H1 (cell line): Measurements from ENCODE around the gene XCL1. TPM values are rescaled to one million over a fixed set of nuclear protein-coding genes. Genes with fewer than 3 reads are reported as not detected.

Experiments
- CHD1 ChIP-seq: IDR thresholded peaks from 2 replicates; pipeline ENCODE4 v1.6.1; 2012; ENCODE audit warnings: low read depth, low read length, improper control_type of control experiment
- POLR2A ChIP-seq, 2 experiments: IDR thresholded peaks; 1 replicate in 1 of 2; 2 replicates in 1 of 2; pipeline ENCODE4 v1.6.1; 2011; ENCODE audit warnings: low read depth in 2 of 2, low read length in 2 of 2, mild to moderate bottlenecking in 2 of 2; ENCODE audit errors: control extremely low read depth in 1 of 2
- TEAD4 ChIP-seq: IDR thresholded peaks from 2 replicates; pipeline ENCODE4 v1.6.1; 2012; ENCODE audit warnings: low read depth, low read length, inconsistent platforms, mixed read lengths
- polyA plus RNA-seq, 7 experiments: library from polyadenylated mRNA; depleted of rRNA in 3 of 7; stranded (reverse) in 5 of 7; unstranded in 2 of 7; fragments of >200 nt in 5 of 7; fragments of 200-250 nt in 2 of 7; gene quantifications; 1 replicate in 5 of 7; 2 replicates in 1 of 7; 4 replicates in 1 of 7; pipeline versions ENCODE4 v1.2.1 to v1.2.3, GENCODE V29; 2011 to 2013; ENCODE audit warnings: missing spikeins in 2 of 7, mixed read lengths in 2 of 7
- total RNA-seq: library from RNA; stranded (reverse); fragmentation: NEBNext Ultra II Directional; extraction: Animal tissue kit (Norgen Biotek cat#: 25700); gene quantifications from 2 replicates; pipeline ENCODE4 v1.2.1, GENCODE V29; 2021
- TF ChIP-seq, protein P1 (sequence below): fragments of 300-600 bp; sonication (generic); IDR thresholded peaks from 2 replicates; pipeline ENCODE4 v1.7.1; 2012; ENCODE audit warnings: low read length, moderate library complexity, mild to moderate bottlenecking, inconsistent platforms; ENCODE audit not compliant: insufficient replicate concordance
- TF ChIP-seq, protein P2 (sequence below): IDR thresholded peaks from 2 replicates; pipeline ENCODE4 v1.6.1; 2011; ENCODE audit warnings: low read length, improper control_type of control experiment

The XCL1 gene
- total and polyA plus RNA-seq, 2 of the 8 experiments (the other 6 are each of a cell fraction or from before 2014, with no cell fraction given) = 0.39 to 0.63 TPM

DNA sequence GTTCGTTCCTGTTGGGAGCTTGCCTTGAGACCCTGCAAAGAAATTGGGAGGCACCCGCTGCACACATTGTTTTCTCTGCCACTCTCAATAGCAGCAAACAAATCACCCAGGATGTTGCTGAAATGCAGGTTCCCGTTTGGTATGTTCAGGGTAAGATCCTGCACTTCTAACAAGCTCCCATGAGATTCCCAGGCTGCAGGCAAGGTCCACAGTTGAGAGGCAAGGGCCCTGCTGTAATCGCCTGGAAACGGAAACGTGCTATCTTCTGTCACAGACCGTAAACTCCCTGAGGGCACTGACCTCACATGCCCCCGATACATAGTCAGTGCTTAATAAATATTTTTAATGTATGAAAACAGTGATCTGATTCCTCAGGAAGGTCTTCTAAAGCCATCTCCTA lies 37.8 kb downstream of the XCL1 start (continued):
- TF ChIP-seq TEAD4 (no peak), POLR2A (IDR thresholded peaks at IDR 0.05; ENCODE audit: control extremely low read depth in 1 of 2, low read depth in 2 of 2, low read length in 2 of 2) (no peak), CHD1 (no peak)
- TF ChIP-seq, protein P1, sequence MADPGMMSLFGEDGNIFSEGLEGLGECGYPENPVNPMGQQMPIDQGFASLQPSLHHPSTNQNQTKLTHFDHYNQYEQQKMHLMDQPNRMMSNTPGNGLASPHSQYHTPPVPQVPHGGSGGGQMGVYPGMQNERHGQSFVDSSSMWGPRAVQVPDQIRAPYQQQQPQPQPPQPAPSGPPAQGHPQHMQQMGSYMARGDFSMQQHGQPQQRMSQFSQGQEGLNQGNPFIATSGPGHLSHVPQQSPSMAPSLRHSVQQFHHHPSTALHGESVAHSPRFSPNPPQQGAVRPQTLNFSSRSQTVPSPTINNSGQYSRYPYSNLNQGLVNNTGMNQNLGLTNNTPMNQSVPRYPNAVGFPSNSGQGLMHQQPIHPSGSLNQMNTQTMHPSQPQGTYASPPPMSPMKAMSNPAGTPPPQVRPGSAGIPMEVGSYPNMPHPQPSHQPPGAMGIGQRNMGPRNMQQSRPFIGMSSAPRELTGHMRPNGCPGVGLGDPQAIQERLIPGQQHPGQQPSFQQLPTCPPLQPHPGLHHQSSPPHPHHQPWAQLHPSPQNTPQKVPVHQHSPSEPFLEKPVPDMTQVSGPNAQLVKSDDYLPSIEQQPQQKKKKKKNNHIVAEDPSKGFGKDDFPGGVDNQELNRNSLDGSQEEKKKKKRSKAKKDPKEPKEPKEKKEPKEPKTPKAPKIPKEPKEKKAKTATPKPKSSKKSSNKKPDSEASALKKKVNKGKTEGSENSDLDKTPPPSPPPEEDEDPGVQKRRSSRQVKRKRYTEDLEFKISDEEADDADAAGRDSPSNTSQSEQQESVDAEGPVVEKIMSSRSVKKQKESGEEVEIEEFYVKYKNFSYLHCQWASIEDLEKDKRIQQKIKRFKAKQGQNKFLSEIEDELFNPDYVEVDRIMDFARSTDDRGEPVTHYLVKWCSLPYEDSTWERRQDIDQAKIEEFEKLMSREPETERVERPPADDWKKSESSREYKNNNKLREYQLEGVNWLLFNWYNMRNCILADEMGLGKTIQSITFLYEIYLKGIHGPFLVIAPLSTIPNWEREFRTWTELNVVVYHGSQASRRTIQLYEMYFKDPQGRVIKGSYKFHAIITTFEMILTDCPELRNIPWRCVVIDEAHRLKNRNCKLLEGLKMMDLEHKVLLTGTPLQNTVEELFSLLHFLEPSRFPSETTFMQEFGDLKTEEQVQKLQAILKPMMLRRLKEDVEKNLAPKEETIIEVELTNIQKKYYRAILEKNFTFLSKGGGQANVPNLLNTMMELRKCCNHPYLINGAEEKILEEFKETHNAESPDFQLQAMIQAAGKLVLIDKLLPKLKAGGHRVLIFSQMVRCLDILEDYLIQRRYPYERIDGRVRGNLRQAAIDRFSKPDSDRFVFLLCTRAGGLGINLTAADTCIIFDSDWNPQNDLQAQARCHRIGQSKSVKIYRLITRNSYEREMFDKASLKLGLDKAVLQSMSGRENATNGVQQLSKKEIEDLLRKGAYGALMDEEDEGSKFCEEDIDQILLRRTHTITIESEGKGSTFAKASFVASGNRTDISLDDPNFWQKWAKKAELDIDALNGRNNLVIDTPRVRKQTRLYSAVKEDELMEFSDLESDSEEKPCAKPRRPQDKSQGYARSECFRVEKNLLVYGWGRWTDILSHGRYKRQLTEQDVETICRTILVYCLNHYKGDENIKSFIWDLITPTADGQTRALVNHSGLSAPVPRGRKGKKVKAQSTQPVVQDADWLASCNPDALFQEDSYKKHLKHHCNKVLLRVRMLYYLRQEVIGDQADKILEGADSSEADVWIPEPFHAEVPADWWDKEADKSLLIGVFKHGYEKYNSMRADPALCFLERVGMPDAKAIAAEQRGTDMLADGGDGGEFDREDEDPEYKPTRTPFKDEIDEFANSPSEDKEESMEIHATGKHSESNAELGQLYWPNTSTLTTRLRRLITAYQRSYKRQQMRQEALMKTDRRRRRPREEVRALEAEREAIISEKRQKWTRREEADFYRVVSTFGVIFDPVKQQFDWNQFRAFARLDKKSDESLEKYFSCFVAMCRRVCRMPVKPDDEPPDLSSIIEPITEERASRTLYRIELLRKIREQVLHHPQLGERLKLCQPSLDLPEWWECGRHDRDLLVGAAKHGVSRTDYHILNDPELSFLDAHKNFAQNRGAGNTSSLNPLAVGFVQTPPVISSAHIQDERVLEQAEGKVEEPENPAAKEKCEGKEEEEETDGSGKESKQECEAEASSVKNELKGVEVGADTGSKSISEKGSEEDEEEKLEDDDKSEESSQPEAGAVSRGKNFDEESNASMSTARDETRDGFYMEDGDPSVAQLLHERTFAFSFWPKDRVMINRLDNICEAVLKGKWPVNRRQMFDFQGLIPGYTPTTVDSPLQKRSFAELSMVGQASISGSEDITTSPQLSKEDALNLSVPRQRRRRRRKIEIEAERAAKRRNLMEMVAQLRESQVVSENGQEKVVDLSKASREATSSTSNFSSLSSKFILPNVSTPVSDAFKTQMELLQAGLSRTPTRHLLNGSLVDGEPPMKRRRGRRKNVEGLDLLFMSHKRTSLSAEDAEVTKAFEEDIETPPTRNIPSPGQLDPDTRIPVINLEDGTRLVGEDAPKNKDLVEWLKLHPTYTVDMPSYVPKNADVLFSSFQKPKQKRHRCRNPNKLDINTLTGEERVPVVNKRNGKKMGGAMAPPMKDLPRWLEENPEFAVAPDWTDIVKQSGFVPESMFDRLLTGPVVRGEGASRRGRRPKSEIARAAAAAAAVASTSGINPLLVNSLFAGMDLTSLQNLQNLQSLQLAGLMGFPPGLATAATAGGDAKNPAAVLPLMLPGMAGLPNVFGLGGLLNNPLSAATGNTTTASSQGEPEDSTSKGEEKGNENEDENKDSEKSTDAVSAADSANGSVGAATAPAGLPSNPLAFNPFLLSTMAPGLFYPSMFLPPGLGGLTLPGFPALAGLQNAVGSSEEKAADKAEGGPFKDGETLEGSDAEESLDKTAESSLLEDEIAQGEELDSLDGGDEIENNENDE = no peak
- TF ChIP-seq, protein P2, sequence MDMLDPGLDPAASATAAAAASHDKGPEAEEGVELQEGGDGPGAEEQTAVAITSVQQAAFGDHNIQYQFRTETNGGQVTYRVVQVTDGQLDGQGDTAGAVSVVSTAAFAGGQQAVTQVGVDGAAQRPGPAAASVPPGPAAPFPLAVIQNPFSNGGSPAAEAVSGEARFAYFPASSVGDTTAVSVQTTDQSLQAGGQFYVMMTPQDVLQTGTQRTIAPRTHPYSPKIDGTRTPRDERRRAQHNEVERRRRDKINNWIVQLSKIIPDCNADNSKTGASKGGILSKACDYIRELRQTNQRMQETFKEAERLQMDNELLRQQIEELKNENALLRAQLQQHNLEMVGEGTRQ = no peak
- TF ChIP-seq, all 59 proteins: peak for 0
